Testis (tissue), 2 donors: ENCODE data around the gene PRR5L.

Source experiments
- POLR2A ChIP-seq: fragments of 450-650 bp; IDR thresholded peaks from one replicate; pipeline ENCODE4 v1.6.1; 2017; ENCODE audit warnings: antibody characterized with exemption, mild to moderate bottlenecking, moderate library complexity
- TF ChIP-seq, protein P1 (sequence below), 3 experiments: fragments of 450-650 bp in 2 of 3; fragments of 200-600 bp in 1 of 3; sonication (generic) in 1 of 3; IDR thresholded peaks; one replicate each; pipeline ENCODE4 v1.5.1; 2016 to 2019; ENCODE audit warnings: antibody characterized with exemption in 3 of 3, mild to moderate bottlenecking in 2 of 3, moderate library complexity in 1 of 3

GRCh38 chr11:36510594-36510942 is 214.5 kb downstream of the PRR5L start:
- no peak for TF ChIP-seq POLR2A
- TF ChIP-seq, protein P1, sequence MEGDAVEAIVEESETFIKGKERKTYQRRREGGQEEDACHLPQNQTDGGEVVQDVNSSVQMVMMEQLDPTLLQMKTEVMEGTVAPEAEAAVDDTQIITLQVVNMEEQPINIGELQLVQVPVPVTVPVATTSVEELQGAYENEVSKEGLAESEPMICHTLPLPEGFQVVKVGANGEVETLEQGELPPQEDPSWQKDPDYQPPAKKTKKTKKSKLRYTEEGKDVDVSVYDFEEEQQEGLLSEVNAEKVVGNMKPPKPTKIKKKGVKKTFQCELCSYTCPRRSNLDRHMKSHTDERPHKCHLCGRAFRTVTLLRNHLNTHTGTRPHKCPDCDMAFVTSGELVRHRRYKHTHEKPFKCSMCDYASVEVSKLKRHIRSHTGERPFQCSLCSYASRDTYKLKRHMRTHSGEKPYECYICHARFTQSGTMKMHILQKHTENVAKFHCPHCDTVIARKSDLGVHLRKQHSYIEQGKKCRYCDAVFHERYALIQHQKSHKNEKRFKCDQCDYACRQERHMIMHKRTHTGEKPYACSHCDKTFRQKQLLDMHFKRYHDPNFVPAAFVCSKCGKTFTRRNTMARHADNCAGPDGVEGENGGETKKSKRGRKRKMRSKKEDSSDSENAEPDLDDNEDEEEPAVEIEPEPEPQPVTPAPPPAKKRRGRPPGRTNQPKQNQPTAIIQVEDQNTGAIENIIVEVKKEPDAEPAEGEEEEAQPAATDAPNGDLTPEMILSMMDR (IDR thresholded peaks at IDR 0.05), result no peak
